HG02870 (cell line): ENCODE results near the gene SDHA.
A peak's percentile ranks its signal among the peaks of the same experiment; 100 is the strongest.

ENCODE experiments used
- ATAC-seq: cut with Tn5 transposase; IDR thresholded peaks from one replicate; pipeline ENCODE4 v1.9.1; 2021; ENCODE audit warnings: mild to moderate bottlenecking, moderate library complexity; ENCODE audit not compliant: unreplicated experiment

Gene SDHA

DNA sequence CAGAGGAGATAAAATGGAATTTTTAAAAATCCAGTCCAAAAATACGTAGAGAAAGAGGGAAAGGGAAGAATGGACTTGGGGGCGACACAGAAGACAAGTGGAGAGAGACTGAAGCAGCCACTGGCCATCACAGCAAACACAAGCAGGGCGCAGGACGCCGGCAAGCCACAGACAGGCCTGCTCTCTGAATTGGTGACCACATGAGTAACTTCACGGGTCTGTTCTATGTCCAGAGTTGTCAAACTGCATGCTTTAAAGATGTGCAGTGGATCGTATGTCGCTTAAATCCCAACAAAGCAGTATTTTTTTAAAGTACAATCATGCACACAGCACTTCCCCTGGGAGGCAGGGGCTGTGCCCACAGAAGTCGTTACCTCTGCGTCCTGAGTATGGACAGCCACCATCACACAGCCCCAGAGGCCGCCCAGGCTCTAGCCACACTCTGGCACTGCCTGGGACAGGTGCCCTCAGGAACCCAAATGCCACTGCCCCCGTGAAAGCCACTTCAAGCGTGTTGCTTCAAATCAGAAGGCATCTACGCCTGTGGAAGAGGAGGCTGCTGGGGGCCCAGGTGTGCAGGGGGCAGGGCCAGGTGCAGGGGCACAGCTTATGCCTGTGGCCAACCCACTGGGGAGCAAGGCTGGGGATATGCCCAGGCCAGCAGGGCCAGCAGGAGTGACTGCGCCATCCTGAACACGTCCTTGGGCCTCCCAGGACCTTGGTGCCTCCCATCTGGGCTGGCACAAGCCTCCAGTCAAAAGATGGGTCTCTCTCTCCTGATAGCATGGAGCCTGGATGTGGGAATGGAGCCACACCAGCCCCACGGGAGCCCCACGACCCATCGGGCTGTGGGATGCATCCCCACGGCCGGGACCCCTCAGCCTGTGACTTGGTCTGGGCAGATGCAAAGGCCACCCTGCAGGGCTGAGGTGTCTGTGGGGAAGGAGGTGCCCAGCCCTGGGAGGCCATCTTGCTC lies 32.7 kb upstream of the SDHA start:
- ATAC-seq = no peak

DNA sequence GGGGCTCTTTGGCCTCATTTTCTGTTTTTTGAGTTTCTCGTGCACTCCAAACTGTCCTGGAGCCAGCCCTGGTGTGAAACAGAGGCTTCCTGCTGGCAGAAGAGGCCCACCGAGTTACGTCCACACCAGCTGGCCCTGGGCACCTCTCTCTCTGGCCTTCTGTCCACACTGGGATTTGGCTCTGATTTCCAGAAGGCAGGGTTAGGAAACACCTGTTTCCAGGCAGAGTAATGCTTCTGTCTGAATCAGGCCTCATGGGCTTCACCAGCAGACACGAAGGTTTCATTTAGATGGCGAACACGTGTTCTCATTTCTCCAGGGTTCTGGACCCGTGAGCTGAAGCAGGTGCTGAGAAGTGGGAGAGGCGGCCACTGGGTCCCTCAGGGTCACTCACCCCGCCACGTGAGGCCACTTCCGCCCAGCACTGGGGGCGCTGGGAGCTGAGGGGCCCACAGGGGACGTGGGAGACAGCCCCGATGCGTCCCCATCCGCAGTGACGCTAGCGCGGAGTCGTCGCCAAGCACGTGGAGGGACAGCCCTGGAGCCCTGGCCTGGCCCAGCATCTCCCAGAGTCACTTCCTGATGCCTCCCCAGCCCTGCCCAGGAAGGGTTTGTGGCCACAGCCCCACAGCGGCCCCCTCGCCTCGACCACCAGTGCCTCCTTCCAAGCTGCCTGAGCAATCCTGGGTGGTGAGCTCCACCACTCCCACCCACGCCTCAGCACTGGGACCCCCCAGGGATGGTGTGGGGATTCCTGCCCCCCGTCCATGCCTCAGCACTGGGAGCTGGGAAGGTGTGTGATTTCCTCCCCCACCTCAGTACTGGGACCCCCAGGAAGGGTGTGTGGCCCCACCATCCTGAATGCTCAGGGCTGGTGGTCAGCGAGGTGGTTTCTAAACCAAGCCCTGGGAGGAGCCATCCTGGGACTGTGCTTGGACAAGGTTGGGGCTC lies 31.8 kb upstream of the SDHA start:
- no peak for ATAC-seq

DNA sequence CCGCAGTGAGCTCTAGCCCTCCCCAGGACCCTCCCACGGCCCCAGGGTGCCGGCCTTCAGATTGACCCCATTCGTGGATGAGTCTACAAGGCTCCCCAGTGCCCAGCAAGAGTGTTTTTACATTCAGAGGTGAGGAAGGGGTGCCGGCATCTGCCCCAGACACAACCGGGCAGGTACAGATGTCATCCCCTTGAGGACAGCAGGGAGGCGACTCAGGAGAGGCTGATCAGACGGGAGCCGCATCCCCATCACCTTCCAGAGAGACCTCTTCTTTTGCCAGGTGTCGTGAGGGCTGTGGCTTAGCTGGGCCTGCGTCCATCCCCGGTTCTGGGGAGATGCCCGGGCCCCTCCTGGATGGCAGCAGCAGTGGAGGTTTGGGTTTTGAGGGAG lies 31.1 kb upstream of the SDHA start:
- no peak for ATAC-seq

DNA sequence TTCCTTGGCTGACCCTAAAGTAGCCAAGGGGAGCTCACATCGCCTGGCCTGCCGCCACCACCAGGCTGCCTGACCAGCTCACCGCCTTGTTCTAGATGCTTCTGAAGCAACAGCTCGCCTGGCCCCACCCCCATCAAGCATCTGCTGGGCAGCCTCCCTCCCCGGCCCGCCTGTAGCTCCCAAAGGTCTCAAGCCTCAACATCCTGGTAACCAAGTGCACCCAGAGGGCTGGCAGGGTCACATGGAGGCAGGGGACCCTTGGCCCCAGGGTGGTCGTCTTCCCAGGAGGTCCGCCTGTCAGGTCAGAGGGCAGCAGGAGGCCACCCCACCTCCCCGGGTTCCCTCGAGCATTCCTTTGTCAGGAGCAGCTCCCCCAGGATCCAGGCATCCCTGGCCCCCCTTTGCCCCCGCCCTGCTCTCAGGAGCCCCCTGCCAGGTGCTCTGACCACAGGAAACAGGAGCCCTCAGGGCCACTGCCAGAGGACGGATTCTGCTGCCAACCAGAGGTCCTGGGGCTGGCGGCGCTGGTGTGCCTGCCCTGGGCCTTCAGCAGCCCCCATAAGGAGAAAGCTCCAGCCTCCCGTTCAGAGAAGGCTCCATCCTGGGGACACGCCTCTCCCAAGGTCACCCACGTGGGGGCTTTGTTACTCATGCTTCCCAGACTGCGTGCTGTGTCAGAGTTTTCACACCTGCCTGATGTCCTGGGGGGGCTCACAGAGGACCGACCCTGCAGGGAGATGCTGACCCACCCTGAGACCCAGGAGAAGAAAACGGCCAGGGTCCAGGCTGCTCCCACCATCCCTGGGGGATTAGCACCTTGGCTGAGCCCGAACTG lies 30.3 kb upstream of the SDHA start:
- no peak for ATAC-seq

DNA sequence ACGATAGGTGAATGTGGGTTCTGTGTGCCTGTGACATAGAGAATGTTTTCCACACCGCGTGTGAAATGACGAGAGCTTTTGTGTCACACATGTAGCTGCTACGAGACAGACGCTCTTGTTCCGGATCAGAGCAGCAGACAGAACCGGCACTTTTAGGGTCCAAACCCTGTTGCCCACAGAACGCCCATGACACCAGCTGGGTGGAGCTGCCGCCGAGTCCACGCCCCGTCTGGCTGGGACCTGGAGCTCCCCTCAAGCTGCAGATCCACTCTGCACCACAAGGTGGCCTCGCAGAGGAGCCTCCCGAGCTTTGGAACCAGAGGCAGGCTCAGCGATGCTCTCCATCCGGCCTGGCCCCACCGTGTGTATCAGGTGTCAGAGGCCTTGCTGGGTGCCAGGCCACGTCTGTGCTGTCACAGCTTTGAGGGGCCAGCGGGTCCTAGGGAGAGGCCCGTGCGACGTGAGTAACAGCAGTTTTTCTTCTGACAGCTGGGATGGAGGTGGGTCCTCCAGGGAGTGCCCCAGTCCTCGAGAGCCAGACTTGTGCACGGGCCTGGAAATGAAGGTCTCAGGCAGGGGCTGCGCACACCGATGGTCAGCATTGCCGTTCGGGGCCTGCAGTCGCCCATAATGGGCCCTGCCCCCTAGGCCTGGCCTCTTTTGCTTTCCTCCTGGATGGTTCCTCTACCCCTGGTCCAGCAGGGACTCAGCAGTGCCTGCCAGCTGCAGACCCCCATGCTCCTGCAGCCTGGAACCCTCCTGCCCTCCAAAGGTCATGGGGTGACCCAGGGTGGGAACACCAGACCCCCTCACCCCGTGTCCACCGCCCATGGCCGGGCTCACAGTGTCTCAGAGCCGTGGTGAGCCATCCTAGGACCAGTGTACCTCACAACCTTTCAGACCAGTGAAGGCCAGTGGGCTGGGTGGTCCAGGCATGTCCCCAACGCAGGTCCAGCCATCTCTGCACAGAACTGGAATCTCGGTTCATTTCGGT lies 29.3 kb upstream of the SDHA start:
- ATAC-seq = peak; percentile 87

DNA sequence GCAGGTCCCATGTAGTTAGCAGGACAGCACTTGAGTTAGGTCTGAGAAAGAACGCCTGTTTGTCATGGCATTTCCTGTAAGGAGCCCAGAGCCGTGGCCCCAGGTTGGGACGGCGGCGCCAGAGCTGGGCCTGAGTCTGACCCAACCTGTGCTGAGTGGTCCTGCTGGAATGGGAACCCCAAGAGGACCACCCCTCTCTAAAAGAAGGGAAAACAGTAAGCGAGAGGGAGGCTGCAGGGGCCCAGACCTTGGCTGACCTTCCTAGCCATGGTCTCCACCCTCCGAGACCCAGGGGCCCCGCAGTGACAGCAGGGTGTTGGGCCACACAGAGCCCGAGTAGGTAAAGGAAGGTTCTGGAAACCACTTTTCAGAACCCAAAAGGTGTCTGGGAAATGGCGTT lies 28.6 kb upstream of the SDHA start:
- no peak for ATAC-seq

DNA sequence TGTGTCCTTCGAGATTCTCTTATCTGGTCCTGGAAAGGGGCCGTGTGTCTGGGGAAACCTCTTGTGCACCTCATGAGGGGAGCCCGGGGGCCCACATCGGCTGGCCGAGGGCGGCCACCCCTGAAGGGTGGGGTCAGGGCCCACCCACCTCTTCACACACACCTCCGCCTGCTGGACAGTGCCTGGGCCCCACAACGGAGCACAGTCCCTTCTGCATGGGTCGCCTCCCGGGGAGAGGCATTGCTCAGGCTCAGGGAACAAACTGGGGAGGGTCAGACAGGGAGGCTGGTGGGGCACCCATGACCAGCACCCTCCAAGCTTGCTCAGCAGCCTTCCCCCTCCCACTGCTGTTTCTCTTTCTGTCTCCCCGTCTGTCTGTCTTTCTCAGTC lies 28.1 kb upstream of the SDHA start:
- no peak for ATAC-seq

DNA sequence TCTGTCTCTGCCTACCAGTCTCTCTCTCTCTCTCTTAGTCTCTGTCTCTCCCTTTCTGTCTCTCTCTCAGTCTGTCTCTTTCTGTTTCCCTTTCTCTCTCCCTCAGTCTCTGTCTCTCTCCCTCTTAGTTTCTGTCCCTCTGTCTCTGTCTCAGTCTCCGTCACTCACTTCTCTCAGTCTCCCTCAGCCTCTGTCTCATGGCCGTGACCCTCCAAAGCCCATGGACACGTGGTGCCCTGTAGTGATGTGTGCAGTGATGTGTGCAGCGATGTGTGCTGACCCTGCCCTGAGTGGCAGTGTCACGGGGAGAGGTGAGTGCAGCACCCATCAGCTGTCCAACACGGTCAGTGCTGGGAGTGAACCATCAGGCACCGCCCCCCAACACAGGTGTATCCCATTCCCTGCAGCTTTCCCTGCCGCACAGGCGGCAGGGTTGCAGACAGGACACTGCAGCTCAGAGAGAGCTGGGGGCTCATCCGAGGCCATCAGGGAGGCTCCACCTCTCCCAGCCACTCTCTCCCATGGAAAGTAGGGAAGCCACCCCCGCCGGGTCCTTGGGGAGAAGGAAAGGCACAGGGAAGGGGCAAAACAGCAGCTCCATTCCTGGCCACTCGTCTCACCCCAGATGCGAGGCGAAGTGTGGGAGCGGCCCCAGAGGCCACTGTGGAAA lies 27.6 kb upstream of the SDHA start:
- no peak for ATAC-seq

DNA sequence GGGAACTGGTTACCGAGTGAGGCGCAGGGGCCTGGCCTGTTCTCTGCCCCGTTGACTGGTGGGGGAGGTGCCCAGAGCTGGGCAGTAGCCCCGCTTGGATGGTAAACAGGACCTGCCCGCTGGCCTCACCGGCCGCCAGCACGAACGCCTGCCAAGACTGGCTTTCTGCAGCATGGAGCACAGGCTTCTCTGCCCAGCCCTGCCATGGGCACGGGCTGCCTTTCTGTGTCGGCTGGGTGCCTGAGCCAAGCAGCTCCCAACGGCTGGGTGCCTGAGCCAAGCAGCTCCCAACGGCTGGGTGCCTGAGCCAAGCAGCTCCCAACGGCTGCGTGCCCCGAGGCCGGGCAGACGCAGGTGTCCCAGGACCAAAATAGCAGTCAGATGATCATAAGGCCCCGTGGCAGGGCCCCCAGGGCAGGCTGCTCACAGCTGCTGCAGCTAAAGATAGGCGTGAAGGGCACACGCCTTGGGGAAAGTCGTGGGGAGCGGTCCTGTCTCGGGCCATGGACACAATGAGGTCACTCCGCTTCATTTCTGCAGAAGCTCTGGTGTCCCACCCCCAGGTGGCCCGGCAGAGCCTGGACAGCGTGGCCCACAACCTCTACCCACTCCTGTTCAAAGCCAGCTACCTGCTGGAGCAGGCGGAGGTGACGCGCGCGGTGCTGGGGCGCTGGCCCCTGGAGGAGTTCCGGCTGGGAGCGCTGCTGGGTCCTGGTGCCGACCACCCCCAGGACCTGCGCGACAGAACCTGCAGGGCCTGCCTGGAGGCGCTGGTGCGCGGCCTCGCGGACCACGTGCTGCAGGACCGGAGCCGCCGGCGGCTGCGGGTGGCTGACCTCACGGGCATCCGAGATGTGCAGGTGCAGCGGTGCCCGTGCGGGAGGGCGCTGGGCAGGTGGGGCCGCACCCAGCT lies 26.8 kb upstream of the SDHA start, which contains the start of gene LRRC14B:
Gene LRRC14B (plus strand): TSS at position 460 of the 913 bp plus-strand sequence. CDS start 44 bp downstream, at position 504.
- no peak for ATAC-seq

DNA sequence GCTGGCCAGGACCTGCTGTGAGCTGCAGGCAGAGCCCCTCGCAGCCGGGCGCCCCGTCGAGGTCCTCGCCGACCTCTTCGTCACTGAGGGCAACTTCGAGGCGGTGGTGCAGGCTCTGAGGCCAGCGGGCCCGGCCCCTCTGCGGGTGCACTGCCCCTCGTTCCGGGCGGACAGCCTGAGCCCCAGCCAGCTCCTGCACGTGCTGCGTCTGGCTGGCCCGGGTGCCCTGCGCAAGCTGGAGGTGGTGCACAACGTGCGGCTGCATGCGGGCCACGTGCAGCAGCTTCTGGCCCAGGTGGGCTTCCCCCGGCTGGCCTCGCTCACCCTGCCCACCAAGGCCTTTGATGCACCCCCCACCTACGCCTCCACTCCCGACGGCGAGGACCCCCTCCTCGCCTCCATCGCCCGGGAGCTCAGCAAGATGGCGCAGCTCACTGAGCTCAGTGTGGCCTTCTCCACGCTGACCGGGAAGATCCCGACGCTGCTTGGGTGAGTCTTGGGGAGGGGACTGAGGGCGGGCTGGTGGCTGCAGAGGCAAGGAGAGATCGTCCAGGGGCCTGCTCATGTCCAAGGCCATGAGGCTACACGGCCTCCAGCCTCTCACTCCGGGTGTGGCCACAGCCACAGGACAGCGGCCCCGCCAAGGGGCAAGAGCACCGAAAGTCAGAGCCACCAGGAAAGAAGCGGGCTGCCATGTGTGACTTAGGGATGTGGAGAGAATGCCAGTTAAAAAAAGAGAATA lies 26.0 kb upstream of the SDHA start:
- ATAC-seq = no peak

DNA sequence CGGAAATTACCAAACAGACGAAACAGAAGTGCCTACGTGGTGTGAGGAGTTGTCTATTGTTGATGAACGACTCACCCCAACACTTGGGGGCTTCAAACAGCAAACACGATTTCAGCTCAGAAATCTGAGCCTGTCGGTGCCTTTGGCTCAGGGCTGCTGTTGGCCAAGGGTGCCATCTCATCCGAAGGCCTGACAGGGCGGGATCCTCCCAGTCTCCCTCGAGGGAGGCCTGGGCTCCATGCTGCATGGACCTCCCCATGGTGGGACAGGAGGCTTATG lies 25.5 kb upstream of the SDHA start:
- no peak for ATAC-seq

DNA sequence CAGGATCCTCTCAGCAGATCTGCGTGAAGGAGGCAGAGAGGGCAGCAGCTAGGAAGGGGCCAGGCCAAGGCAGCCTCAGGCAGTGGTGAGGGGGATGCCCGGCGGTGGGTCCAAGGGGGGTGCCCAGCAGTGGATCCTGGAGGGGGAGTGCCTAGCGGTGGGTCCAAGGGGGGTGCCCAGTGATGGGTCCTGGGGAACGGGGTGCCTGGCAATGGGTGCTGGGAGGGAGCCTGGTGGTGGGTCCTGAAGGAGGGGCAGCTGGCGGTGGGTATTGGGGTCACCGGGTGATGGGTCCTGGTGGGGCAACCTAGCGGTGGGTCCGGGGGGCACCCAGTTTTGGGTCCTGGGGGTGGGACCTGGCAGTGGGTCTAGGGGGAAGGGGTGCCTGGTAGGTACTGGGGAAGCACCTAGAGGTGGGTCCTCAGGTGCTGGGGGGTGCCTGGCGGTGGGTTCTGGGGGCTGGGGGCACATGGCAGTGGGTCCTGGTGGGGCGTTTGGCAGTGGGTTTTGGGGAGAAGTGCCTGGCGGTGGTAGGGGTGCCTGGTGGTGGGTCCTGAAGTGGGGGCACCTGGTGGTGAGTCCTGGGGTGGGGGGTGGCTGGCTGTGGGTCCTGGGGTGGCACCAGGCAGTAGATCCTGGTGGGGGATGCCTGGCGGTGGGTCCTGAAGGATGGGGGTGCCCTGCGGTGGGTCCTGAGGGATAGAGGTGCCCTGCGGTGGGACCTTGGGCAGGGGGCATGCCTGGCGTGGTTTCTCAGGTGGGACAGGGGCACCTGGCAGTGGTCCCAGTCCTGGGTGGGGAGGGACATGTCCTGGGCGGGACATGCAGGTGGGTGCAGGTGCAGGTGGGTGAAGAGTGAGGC lies 24.9 kb upstream of the SDHA start:
- no peak for ATAC-seq

DNA sequence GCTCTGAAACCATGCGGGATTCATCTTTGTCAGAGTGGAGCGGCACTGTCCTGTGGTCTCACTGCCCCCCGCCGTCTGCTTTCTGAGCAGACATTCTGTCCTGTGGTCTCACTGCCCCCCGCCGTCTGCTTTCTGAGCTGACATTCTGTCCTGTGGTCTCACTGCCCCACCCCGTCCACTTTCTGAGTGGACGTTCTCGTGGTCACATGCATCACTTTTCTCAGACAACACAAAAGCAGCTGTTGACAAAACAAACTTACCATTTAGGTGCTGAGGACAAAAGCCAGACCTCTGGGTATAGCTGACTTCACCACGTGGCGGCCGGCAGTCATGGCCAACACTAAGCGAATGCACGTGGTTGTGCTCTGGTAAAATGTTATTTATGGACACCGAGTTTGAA lies 24.0 kb upstream of the SDHA start:
- no peak for ATAC-seq

DNA sequence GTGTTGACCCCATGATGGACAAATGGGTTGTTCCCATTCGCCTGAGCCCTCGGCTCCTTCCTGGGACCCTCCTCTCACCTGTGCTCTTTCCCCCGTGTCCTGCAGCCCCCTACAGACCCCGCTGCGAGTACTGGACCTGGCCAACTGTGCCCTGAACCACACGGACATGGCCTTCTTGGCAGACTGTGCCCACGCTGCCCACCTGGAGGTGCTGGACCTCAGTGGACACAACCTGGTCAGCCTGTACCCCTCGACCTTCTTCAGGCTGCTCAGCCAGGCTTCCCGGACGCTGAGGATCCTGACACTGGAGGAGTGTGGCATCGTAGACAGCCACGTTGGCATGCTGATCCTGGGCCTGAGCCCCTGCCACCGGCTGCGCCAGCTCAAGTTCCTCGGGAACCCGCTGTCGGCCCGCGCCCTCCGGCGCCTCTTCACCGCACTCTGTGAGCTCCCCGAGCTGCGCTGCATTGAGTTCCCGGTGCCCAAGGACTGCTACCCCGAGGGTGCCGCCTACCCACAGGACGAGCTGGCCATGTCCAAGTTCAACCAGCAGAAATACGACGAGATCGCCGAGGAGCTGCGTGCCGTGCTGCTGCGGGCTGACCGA lies 23.4 kb upstream of the SDHA start:
- ATAC-seq = no peak

DNA sequence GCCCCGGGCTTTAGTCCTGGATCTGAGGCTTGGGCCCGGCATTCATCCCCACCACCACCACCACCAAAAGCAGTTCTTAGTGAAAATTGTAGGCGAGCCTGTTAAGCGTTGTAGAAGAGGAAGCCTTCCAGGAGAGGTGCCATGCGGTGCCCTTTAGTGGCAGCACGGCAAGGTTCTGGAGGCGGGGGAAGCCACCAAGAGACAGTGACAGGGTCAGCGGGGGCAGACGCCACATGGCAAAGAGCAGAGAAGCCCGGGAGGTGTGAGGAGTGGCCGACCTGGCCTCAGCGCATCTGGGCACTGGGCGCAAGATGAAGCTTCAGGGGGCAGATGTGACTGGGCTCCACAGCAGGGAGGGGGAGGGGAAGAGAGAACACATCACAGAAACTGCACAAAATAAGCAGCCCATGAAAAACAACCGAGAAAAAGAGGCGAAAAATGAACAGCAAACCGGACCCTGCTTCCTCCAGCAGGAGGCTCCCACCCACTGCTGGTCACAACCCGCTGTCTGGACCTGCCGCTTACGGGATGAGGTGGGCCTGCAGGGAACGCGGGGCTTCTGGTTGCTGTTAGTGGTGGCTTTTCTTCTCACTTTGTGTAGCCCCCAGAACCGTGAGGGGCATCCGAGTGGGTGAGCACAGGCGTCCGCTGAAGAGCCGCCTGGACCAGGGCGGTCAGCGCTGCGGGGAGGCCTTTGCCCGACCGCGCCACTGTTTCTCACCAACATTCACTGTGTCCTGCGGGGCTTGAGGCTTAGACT lies 22.5 kb upstream of the SDHA start:
- no peak for ATAC-seq
